Osteocyte (in vitro differentiated cells): ENCODE results near the gene MEGF6. TPM values are rescaled to one million over a fixed set of nuclear protein-coding genes. Genes with fewer than 3 reads are reported as not detected.

Experiments
- DNase-seq: peaks from one replicate; pipeline ENCODE4 v3.0.0; 2021; ENCODE audit warnings: mixed read lengths; ENCODE audit not compliant: unreplicated experiment; ENCODE audit errors: extremely low spot score
- H3K27ac Mint-ChIP-seq: one replicate; pipeline ENCODE4 v1.8.0; 2021; ENCODE audit warnings: mild to moderate bottlenecking, mixed read lengths; ENCODE audit not compliant: unreplicated experiment
- H3K27me3 Mint-ChIP-seq: one replicate; pipeline ENCODE4 v1.8.0; 2021; ENCODE audit warnings: mixed read lengths; ENCODE audit not compliant: unreplicated experiment
- H3K36me3 Mint-ChIP-seq: one replicate; pipeline ENCODE4 v1.8.0; 2021; ENCODE audit warnings: mixed read lengths; ENCODE audit not compliant: unreplicated experiment
- H3K4me1 Mint-ChIP-seq: one replicate; pipeline ENCODE4 v1.8.0; 2021; ENCODE audit warnings: mixed read lengths; ENCODE audit not compliant: unreplicated experiment
- H3K4me3 Mint-ChIP-seq: one replicate; pipeline ENCODE4 v1.8.0; 2021; ENCODE audit warnings: mild to moderate bottlenecking, moderate library complexity, mixed read lengths; ENCODE audit not compliant: unreplicated experiment
- H3K9me3 Mint-ChIP-seq: one replicate; pipeline ENCODE4 v1.8.0; 2021; ENCODE audit warnings: mixed read lengths; ENCODE audit not compliant: unreplicated experiment
- CTCF ChIP-seq: fragments of 200-600 bp; sonication (generic); IDR thresholded peaks from 2 replicates; pipeline ENCODE4 v1.5.0; 2021; ENCODE audit warnings: antibody characterized with exemption, mild to moderate bottlenecking, moderate library complexity
- total RNA-seq: library from RNA; stranded (reverse); gene quantifications from 2 replicates; pipeline ENCODE4 v1.2.1, GENCODE V29; 2021

The MEGF6 gene
- total RNA-seq, 1 donor from 2014 or later = 255 TPM

GRCh38 chr1:3481836-3482375 is 129.4 kb downstream of the MEGF6 start:
- no peak for TF ChIP-seq CTCF
- no peak for DNase-seq
- H3K4me1 Mint-ChIP-seq = peaks cover 5% of the 10 kb centered on the region
- H3K36me3 Mint-ChIP-seq = no peaks in the 10 kb centered on the region
- no peaks in the 10 kb centered on the region for H3K9me3 Mint-ChIP-seq
- H3K27ac Mint-ChIP-seq = no peak overlapping the region
- H3K4me3 Mint-ChIP-seq = no peak overlapping the region
- no peaks in the 10 kb centered on the region for H3K27me3 Mint-ChIP-seq

GRCh38 chr1:3481046-3481445 is 130.3 kb downstream of the MEGF6 start:
- Mint-ChIP-seq H3K36me3 (no peaks in the 10 kb centered on the region), H3K27me3 (no peaks in the 10 kb centered on the region), H3K4me1 (peaks cover 5% of the 10 kb centered on the region), H3K27ac (no peak overlapping the region), H3K4me3 (no peak overlapping the region), H3K9me3 (no peaks in the 10 kb centered on the region)
- no peak for TF ChIP-seq CTCF
- no peak for DNase-seq

GRCh38 chr1:3480369-3480719 is 131.0 kb downstream of the MEGF6 start:
- DNase-seq = no peak
- H3K4me3 Mint-ChIP-seq = no peak overlapping the region
- peaks cover 5% of the 10 kb centered on the region for H3K4me1 Mint-ChIP-seq
- no peaks in the 10 kb centered on the region for H3K36me3 Mint-ChIP-seq
- H3K27me3 Mint-ChIP-seq = no peaks in the 10 kb centered on the region
- no peak overlapping the region for H3K27ac Mint-ChIP-seq
- no peaks in the 10 kb centered on the region for H3K9me3 Mint-ChIP-seq
- TF ChIP-seq CTCF = no peak

- no peak for DNase-seq
- TF ChIP-seq CTCF = no peak
- no peak overlapping the region for H3K27ac Mint-ChIP-seq
- H3K9me3 Mint-ChIP-seq = no peaks in the 10 kb centered on the region
- peaks cover 5% of the 10 kb centered on the region for H3K4me1 Mint-ChIP-seq
- H3K27me3 Mint-ChIP-seq = no peaks in the 10 kb centered on the region
- no peaks in the 10 kb centered on the region for H3K36me3 Mint-ChIP-seq
- H3K4me3 Mint-ChIP-seq = no peak overlapping the region
Observed at GRCh38 chr1:3479511-3480368, 131.6 kb downstream of the MEGF6 start.

- no peak overlapping the region for H3K4me3 Mint-ChIP-seq
- H3K27me3 Mint-ChIP-seq = no peaks in the 10 kb centered on the region
- no peaks in the 10 kb centered on the region for H3K36me3 Mint-ChIP-seq
- no peak for TF ChIP-seq CTCF
- DNase-seq = no peak
- H3K27ac Mint-ChIP-seq = no peak overlapping the region
- no peaks in the 10 kb centered on the region for H3K9me3 Mint-ChIP-seq
- H3K4me1 Mint-ChIP-seq = peaks cover 11% of the 10 kb centered on the region
Observed at GRCh38 chr1:3478187-3478586, 133.1 kb downstream of the MEGF6 start.
